Loucy (cell line): ENCODE results near the gene FARS2.

ENCODE experiments used
- H2AFZ ChIP-seq: fragments of 200-600 bp; sonication (generic); 2 replicates; pipeline ENCODE4 v1.6.0; 2016; ENCODE audit warnings: antibody characterized with exemption, mild to moderate bottlenecking, low read length, moderate library complexity
- H3F3A ChIP-seq: fragments of 200-600 bp; 2 replicates; pipeline ENCODE4 v1.6.0; 2016; ENCODE audit warnings: antibody characterized with exemption, low read depth, mild to moderate bottlenecking
- H3K27me3 ChIP-seq: fragments of 200-600 bp; sonication (generic); 2 replicates; pipeline ENCODE4 v1.6.1; 2014; ENCODE audit warnings: low read length, mild to moderate bottlenecking; ENCODE audit not compliant: insufficient read depth, poor library complexity, severe bottlenecking
- H3K36me3 ChIP-seq: fragments of 200-600 bp; sonication (generic); 2 replicates; pipeline ENCODE4 v1.6.1; 2016; ENCODE audit warnings: low read length; ENCODE audit not compliant: insufficient read depth
- H3K4me1 ChIP-seq: fragments of 200-600 bp; sonication (generic); 2 replicates; pipeline ENCODE4 v1.5.1; 2014; ENCODE audit warnings: low read length, mild to moderate bottlenecking; ENCODE audit not compliant: insufficient read depth, poor library complexity, severe bottlenecking
- H3K4me2 ChIP-seq: fragments of 200-600 bp; sonication (generic); 2 replicates; pipeline ENCODE4 v1.6.0; 2014; ENCODE audit warnings: antibody characterized with exemption, low read length, low read depth, mild to moderate bottlenecking; ENCODE audit not compliant: poor library complexity, severe bottlenecking
- H3K4me3 ChIP-seq: fragments of 200-600 bp; sonication (generic); 2 replicates; pipeline ENCODE4 v1.5.1; 2014; ENCODE audit warnings: low read length, mild to moderate bottlenecking, mixed read lengths; ENCODE audit not compliant: poor library complexity, severe bottlenecking
- H3K79me2 ChIP-seq: fragments of 200-600 bp; sonication (generic); 2 replicates; pipeline ENCODE4 v1.6.1; 2014; ENCODE audit warnings: low read length; ENCODE audit not compliant: insufficient read depth
- H3K9ac ChIP-seq: fragments of 200-600 bp; sonication (generic); 2 replicates; pipeline ENCODE4 v1.6.0; 2014; ENCODE audit warnings: mild to moderate bottlenecking, low read depth, low read length, moderate library complexity; ENCODE audit not compliant: poor library complexity, severe bottlenecking
- H3K9me2 ChIP-seq: fragments of 200-600 bp; sonication (generic); replicated peaks from 2 replicates; pipeline ENCODE4 v1.6.1; 2016; ENCODE audit warnings: low read depth, low read length, mixed read lengths
- H3K9me3 ChIP-seq: fragments of 200-600 bp; sonication (generic); 2 replicates; pipeline ENCODE4 v1.6.1; 2014; ENCODE audit warnings: mild to moderate bottlenecking, antibody characterized with exemption, low read length, low read depth; ENCODE audit not compliant: insufficient read depth
- H4K20me1 ChIP-seq: fragments of 200-600 bp; sonication (generic); 2 replicates; pipeline ENCODE4 v1.6.0; 2014; ENCODE audit warnings: antibody characterized with exemption, low read length, mild to moderate bottlenecking; ENCODE audit not compliant: insufficient read depth, poor library complexity, severe bottlenecking
- CTCF ChIP-seq: fragments of 200-600 bp; sonication (generic); conservative IDR thresholded peaks from 2 replicates; pipeline ENCODE4 v1.5.1; 2014; ENCODE audit warnings: mild to moderate bottlenecking, antibody characterized with exemption, low read length
- EZH2phosphoT487 ChIP-seq: fragments of 200-600 bp; IDR thresholded peaks from 2 replicates; pipeline ENCODE4 v1.6.1; 2018; ENCODE audit warnings: antibody characterized with exemption, mild to moderate bottlenecking, moderate library complexity, borderline replicate concordance

FARS2 gene

GRCh38 chr6:5504078-5504477 lies 242.8 kb downstream of the FARS2 start:
- H3K36me3 ChIP-seq: no peaks in the 10 kb centered on the region
- no peaks in the 10 kb centered on the region for H3K79me2 ChIP-seq
- no peaks in the 10 kb centered on the region for H3F3A ChIP-seq
- H4K20me1 ChIP-seq: no peaks in the 10 kb centered on the region
- no peak overlapping the region for H3K9ac ChIP-seq
- no peak for TF ChIP-seq CTCF
- no peak for TF ChIP-seq EZH2phosphoT487
- H2AFZ ChIP-seq: no peak overlapping the region
- no peak overlapping the region for H3K4me3 ChIP-seq
- H3K9me3 ChIP-seq: no peaks in the 10 kb centered on the region
- H3K9me2 ChIP-seq: no peaks in the 10 kb centered on the region
- peaks cover 30% of the 10 kb centered on the region for H3K4me1 ChIP-seq
- H3K4me2 ChIP-seq: no peak overlapping the region
- H3K27me3 ChIP-seq: no peaks in the 10 kb centered on the region

GRCh38 chr6:5506149-5506548 lies 244.8 kb downstream of the FARS2 start:
- H3K27me3 ChIP-seq: no peaks in the 10 kb centered on the region

GRCh38 chr6:5506597-5506996 lies 245.3 kb downstream of the FARS2 start:
- no peaks in the 10 kb centered on the region for H4K20me1 ChIP-seq
- H3K27me3 ChIP-seq: no peaks in the 10 kb centered on the region
- no peak overlapping the region for H2AFZ ChIP-seq
- H3K9me3 ChIP-seq: no peaks in the 10 kb centered on the region
- H3K79me2 ChIP-seq: no peaks in the 10 kb centered on the region
- peak overlapping the region; percentile 52 for H3K4me2 ChIP-seq
- TF ChIP-seq CTCF: no peak
- TF ChIP-seq EZH2phosphoT487: no peak
- H3K9me2 ChIP-seq: no peaks in the 10 kb centered on the region
- no peaks in the 10 kb centered on the region for H3F3A ChIP-seq
- no peaks in the 10 kb centered on the region for H3K36me3 ChIP-seq
- H3K9ac ChIP-seq: peak overlapping the region; percentile 24
- H3K4me3 ChIP-seq: no peak overlapping the region
- peaks cover 17% of the 10 kb centered on the region for H3K4me1 ChIP-seq

More at GRCh38 chr6:5506149-5506548, 244.8 kb downstream of the FARS2 start:
- H3K9me3 ChIP-seq: no peaks in the 10 kb centered on the region
- H3K79me2 ChIP-seq: no peaks in the 10 kb centered on the region
- H3K9ac ChIP-seq: no peak overlapping the region
- no peak overlapping the region for H3K4me3 ChIP-seq
- H3F3A ChIP-seq: no peaks in the 10 kb centered on the region
- no peaks in the 10 kb centered on the region for H4K20me1 ChIP-seq
- no peaks in the 10 kb centered on the region for H3K36me3 ChIP-seq
- peaks cover 14% of the 10 kb centered on the region for H3K4me1 ChIP-seq
- no peak overlapping the region for H2AFZ ChIP-seq
- no peaks in the 10 kb centered on the region for H3K9me2 ChIP-seq
- TF ChIP-seq EZH2phosphoT487 (no peak), CTCF (no peak)
- no peak overlapping the region for H3K4me2 ChIP-seq
